G401 (cell line): ENCODE results near the gene PSMD2. TPM values are rescaled to one million over a fixed set of nuclear protein-coding genes. Genes with fewer than 3 reads are reported as not detected.

Experiments used
- DNase-seq: peaks from one replicate; pipeline ENCODE4 v3.0.0-alpha.2; 2015; ENCODE audit warnings: low spot score
- in situ Hi-C: cut with HindIII; loops from 2 replicates; pipeline ENCODE4 v1.10.0; 2016; ENCODE audit warnings: low sequenced_read_pairs, mixed read lengths
- total RNA-seq: library from RNA; depleted of rRNA; stranded (reverse); fragments of >200 nt; shearing (Covaris generic); gene quantifications from 2 replicates; pipeline ENCODE4 v1.2.3, GENCODE V29; 2014

Gene PSMD2
- total RNA-seq, 1 experiment from 2014 or later: 907 TPM

DNA sequence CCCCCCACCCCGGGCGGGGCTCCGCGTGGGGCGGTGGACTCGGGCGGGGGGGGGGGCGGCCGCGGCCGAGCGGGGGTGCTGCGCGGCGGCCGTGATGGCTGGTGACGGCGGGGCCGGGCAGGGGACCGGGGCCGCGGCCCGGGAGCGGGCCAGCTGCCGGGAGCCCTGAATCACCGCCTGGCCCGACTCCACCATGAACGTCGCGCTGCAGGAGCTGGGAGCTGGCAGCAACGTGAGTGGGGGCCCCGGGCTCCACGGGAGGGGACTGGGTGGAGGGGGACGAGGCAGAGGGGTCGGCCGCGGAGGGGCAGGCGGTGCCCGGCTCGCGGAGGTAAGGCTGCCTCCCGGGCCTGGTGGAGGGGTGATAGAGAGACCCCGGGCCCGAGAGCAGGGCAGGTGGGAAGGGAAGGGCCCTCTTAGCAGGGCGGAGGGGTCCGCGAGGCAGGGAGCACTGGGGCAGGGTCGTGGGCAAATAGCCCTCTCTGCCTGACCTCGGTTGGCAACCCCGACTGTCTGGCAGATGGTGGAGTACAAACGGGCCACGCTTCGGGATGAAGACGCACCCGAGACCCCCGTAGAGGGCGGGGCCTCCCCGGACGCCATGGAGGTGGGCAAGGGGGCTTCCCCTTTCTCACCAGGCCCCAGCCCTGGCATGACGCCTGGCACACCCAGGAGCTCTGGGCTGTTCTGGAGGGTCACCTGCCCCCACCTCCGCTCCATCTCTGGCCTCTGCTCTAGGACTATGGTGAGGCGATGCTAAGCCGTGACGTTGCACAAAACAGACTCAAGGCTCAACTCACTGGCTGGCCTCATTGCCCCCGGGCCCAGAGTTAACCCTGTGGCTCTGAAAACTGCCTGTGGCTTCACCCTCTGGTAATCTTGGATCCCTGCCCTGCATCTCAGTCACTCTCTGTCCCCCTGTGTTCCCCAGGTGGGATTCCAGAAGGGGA lies 22.8 kb upstream of the PSMD2 start, which contains the start of gene ECE2:
TSS of gene ECE2 (plus strand) at position 62 of the 950 bp plus-strand sequence. CDS start at position 194, 132 bp downstream.
- in situ Hi-C loops: no loop called here
- peak; percentile 45 for DNase-seq

DNA sequence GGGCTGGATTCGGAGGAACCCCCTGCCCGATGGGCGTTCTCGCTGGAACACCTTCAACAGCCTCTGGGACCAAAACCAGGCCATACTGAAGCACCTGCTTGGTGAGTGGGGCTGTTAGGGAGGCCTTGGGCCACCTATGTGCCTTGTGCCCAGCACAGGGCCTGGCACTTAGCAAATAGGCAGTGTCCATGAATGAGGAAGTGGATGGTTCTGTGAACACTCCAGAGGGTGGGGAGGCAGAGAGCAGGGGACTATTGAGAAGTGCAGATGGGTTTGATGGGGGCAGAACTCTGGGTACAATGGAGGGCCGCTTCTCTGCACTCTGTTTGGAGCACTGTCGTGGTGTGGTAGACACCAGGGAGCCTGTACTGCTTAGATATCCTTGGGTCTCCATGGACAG lies 21.7 kb upstream of the PSMD2 start:
- no peak for DNase-seq
- in situ Hi-C loops: no loop called here

DNA sequence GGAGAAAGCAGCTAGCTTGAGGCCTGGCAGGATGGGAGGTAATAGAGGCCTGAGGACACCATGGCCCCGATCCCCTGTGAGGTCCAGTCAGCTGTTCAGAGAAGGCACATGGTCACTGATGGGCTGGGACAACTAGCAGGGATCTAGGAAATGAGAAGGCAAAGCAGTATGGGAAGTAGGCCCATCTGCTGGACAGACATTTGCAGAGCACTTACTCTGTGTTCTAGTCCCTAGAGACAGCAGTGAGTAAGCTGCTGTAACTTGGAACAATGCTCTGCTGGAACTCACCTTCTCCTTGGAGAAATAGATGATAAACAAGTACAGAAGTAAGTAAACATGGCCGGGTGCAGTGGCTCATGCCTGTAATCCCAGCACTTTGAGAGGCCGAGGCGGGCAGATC lies 16.1 kb upstream of the PSMD2 start:
- in situ Hi-C loops: no loop called here
- DNase-seq: no peak

DNA sequence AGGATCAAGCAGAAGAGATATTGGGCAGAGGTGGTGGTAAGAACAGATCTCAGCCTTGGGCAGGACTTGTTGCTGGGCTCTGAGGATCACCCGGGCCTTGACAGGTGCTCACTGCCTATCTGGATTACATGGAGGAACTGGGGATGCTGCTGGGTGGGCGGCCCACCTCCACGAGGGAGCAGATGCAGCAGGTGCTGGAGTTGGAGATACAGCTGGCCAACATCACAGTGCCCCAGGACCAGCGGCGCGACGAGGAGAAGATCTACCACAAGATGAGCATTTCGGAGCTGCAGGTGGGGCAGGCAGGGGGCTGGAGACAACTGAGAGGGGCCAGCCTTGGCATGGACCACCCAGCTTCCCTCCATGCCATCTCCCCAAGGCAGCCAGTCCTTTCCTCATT lies 15.4 kb upstream of the PSMD2 start:
- DNase-seq: no peak
- in situ Hi-C loops: no loop called here

DNA sequence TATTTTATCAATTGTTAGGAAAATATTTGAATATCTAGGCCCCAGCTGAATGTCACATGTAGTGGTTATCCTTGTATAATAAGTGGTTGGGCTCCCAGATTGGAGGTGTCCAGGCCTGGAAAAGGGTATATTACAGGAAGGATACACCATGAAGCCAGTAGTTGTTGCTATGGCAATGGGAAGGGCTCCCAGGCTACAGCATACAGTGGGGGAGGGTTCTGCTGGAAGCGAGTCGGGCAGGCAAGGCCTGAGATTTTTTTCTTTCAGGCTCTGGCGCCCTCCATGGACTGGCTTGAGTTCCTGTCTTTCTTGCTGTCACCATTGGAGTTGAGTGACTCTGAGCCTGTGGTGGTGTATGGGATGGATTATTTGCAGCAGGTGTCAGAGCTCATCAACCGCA lies 14.3 kb upstream of the PSMD2 start:
- peak; percentile 88 for DNase-seq
- in situ Hi-C loops: no loop called here

DNA sequence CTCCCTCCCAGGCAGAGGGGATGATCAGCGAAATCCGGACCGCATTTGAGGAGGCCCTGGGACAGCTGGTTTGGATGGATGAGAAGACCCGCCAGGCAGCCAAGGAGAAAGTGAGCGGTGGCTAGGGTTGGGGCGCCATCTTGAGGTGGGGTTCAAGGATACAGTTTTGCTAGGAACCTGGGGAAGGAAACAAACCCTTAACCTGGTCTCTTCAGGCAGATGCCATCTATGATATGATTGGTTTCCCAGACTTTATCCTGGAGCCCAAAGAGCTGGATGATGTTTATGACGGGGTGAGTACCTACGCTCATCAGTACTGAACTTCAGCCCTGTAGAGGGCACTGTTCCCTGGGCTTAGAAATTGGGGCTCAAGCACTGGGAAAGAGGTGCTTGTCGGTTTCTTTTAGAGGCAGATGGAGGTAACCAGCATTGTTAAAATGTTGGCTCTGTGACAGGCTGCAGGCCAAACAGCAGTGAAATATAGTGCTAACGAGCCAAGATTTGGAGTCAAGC lies 9.6 kb upstream of the PSMD2 start:
- DNase-seq: peak; percentile 70
- in situ Hi-C loops: no loop called here

DNA sequence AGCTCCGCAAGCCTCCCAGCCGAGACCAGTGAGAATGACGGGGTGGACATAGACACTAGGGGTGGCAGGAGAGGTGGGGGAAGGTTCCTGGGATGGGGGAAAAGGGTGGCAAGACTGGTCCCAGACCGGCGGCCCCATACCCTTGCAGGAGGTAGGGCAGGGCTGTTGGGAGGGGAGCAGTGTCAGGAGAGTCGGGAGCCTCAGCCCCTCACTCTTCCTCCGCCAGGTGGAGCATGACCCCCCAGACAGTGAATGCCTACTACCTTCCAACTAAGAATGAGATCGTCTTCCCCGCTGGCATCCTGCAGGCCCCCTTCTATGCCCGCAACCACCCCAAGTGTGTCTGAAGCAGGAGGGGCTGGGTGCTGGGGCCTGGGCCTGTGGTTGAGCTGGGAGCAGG lies 8.7 kb upstream of the PSMD2 start:
- no peak for DNase-seq
- in situ Hi-C loops: no loop called here

DNA sequence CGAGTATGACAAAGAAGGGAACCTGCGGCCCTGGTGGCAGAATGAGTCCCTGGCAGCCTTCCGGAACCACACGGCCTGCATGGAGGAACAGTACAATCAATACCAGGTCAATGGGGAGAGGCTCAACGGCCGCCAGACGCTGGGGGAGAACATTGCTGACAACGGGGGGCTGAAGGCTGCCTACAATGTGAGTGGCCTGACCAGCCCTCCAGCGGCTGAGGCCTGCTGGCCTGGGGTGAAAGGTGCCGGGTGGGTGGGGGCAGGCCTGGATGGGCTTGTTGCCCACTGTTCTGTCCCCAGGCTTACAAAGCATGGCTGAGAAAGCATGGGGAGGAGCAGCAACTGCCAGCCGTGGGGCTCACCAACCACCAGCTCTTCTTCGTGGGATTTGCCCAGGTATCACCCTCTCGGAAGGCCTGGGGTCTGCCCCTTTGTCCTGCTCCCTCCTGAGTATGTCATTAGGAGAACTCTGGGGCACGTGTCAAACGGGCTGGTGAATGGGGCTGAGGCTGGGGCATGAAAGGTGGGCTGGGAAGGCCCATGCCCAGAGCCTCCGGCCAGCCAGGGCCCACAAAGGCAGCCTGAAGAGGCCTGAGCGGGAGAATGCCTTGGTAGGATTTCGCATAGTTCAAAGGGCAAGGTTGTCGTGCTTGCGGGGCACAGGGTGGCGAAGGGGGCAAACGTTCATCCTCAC lies 7.8 kb upstream of the PSMD2 start:
- in situ Hi-C loops: no loop called here
- DNase-seq: no peak

DNA sequence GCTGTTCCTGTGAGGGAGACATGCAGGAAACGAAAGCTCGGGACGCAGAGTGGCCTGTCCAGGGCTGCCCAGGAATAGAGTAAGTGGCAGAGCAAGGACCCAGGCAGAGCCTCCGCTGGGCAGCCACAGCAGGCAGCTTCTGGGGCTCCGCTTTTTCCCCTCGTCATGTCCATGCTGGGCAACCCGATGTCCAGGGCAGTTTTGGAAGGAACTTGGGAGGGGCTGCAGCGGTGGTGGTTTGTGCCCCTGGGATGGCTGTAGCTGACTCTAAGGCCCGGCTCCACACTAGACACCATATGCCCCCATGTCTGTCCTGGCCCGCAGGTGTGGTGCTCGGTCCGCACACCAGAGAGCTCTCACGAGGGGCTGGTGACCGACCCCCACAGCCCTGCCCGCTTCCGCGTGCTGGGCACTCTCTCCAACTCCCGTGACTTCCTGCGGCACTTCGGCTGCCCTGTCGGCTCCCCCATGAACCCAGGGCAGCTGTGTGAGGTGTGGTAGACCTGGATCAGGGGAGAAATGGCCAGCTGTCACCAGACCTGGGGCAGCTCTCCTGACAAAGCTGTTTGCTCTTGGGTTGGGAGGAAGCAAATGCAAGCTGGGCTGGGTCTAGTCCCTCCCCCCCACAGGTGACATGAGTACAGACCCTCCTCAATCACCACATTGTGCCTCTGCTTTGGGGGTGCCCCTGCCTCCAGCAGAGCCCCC lies 7.1 kb upstream of the PSMD2 start:
- no peak for DNase-seq
- in situ Hi-C loops: no loop called here

DNA sequence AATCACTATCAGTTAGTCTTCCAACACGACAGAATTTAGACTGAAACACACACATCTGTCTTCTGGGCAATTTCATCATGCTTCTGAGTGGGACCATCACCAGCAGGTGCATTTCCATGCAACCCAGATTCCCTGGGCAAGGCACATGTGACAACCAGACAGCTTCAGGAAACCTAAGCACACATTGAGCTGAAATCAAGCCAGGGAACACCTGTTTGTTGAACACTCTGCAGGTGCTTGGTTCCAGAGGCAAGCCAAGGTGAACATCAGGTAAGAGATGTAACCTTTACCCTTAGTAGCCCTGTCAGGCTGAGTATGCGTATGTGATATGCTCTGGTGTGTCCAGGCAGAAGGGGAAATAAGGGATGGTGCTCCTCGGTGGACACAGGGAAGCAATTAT lies 3.3 kb upstream of the PSMD2 start:
- DNase-seq: no peak
- in situ Hi-C loops: no loop called here

DNA sequence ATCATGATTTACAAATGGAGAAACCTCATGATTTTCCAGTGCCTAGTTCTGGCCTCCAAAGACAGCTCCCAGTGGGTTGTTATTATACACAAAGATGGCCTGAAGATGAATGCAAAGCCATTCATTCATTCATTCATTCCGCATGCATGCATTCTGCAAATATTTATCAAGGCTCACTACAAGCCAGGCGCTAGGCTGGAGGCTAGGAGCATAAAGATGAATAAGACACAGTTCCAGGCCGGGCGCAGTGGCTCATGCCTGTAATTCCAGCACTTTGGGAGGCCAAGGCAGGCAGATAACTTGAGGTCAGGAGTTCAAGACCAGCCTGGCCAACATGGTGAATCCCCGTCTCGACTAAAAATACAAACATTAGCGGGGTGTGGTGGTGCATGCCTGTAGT lies 2.4 kb upstream of the PSMD2 start:
- in situ Hi-C loops: no loop called here
- DNase-seq: no peak

DNA sequence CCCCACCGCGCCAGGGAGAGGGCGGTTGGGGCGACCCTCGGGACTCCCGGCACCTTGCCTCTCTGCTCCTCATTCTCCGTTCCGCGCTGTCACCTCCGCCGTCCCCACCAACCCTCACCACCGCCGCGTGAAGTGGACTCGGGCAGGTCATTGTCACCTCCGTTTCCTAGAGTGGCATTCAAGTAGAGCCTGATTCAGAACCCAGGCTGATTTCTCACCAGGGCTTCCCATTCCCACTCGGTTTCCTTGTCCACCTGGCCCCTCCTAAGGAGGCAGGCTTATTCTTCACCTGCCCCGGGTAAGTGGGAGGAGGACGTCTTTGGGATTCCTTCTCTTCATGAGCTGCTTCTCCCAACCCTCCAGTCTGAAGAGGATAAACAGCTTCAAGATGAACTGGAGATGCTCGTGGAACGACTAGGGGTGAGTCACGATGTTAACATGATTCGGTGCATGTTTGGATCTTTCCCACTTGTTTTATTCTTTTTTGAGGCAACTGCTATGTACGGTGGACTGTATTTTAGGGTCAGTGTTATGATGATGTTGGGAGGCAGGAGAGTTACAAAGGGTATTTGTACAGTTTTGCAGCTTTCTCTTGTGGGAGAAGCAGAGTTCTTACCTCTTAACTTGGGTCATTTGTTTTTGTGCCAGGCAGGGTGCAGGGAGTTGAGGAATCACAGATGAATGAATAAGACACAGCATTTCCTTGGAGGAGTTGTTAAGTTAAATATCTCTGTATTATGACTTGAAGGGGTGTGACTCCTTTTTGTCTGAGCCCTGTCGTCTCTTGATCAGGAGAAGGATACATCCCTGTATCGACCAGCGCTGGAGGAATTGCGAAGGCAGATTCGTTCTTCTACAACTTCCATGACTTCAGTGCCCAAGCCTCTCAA lies 692 bp downstream of the PSMD2 start:
- DNase-seq: no peak
- in situ Hi-C loops: no loop called here

DNA sequence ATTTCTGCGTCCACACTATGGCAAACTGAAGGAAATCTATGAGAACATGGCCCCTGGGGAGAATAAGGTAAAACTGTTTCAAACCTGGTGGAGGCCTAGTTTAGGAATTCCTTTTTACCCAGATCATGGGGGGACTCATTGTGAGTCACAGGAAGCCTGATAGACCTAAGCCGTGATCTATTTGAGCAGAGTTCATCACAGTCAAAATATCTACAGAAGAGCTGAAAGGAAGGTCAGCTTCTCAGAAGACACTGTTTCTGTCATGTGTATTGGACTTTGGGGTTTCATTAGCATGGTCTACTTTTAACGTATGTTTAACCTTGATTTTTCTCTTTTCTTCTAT lies 1.3 kb downstream of the PSMD2 start:
- no peak for DNase-seq
- in situ Hi-C loops: no loop called here

DNA sequence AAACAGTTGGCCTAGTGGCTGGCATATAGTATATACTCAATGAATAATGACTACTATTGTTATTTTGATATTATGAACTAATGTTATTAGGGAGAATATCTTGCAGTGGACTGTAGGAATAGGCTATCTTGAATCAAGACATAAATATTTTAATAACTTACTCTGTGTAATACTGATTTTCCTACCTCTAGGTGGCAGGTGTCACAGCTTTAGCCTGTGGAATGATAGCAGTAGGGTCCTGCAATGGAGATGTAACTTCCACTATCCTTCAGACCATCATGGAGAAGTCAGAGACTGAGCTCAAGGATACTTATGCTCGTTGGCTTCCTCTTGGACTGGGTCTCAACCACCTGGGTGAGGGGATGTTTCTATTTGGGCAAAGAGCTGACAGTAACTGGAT lies 6.5 kb downstream of the PSMD2 start:
- DNase-seq: peak; percentile 20
- in situ Hi-C loops: no loop called here

DNA sequence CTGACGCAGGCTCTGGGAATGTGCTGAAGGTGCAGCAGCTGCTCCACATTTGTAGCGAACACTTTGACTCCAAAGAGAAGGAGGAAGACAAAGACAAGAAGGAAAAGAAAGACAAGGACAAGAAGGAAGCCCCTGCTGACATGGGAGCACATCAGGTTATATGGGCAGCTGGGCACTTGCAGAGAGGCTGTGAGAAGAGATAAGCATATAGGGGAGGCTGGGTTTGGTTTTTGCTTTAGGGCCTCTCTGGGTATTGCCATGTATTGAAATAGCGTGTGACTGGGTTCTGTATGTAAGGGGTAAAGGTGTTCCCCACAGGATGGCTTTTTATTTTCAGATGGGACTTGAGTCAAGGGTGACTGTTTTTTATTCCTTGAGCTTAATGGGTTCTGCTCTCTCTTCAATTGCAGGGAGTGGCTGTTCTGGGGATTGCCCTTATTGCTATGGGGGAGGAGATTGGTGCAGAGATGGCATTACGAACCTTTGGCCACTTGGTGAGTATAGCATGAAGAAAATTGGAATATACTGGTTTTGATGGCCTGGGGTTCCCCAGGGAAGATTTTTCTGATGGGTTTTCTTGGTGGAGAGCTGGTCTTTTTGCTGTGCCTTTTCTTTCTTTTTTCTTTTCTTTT lies 7.4 kb downstream of the PSMD2 start:
- in situ Hi-C loops: no loop called here
- no peak for DNase-seq

DNA sequence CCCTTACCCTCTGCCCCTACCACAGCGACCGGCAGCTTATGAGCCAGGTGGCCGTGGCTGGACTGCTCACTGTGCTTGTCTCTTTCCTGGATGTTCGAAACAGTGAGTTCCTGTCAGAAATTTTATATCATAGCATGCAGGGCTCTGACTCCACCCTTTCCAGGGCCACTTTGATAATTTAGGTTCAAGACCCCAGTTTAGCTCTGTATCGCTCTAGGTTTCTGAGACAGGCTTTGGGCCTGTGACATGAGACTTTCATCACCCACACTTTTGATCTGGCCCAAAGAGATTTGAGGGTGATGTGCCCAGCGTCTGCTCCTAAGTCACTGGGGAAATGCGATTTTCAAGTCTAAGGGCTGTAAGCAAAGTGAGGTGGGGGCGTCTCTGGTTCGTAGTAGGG lies 8.9 kb downstream of the PSMD2 start:
- in situ Hi-C loops: no loop called here
- no peak for DNase-seq

DNA sequence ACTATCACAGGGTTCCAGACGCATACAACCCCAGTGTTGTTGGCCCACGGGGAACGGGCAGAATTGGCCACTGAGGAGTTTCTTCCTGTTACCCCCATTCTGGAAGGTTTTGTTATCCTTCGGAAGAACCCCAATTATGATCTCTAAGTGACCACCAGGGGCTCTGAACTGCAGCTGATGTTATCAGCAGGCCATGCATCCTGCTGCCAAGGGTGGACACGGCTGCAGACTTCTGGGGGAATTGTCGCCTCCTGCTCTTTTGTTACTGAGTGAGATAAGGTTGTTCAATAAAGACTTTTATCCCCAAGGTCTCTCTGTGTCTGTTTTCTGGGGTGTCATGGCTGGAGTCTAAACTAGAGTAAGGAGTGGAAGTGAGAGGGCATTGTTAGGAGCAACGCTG lies 9.7 kb downstream of the PSMD2 start:
- DNase-seq: no peak
- in situ Hi-C loops: no loop called here

DNA sequence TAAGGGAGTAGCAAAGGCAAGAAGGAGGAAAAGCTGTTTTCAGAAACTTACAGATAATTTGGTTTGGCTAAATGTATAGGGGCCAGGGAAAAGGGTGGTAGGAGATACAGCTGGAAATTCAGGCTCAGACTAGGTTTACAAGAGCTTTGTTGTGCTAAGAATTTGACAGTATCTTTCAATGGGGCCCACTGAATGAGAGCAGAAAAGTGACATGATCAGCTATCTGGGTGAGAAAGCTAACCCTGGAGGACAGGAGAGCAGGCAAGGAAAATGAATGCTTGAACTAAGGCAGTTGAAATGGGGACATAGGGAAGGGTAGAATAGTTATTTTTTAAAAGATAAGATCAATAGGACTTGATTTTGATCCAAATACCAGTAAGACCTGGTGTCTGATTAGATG lies 12.6 kb downstream of the PSMD2 start:
- DNase-seq: no peak
- in situ Hi-C loops: no loop called here

DNA sequence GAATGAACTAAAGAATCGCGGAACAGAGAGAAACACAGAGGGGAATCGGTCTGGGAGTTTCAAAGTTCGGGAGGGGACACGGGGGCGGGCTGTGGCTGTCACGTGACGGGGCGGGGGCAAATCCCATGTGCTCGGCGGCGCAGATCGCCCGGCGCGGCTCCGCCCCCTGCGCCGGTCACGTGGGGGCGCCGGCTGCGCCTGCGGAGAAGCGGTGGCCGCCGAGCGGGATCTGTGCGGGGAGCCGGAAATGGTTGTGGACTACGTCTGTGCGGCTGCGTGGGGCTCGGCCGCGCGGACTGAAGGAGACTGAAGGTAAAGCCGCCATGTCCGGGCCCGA lies 15.3 kb downstream of the PSMD2 start, which contains the start of gene EIF4G1:
TSS of gene EIF4G1 (plus strand) at position 244 of the 337 bp plus-strand sequence. CDS start 1,191 bp downstream, outside the sequence.
- DNase-seq: peak; percentile 92
- in situ Hi-C loops: no loop called here
